ENCODE data around the gene TCF19.

Gene TCF19

GRCh38 chr6:31128093-31128676 is 30.2 kb upstream of the TCF19 start:
- DNase-seq (ENCODE audit: low read depth) = peak; percentile 40

- DNase-seq (ENCODE audit: low read depth) = no peak
Observed at GRCh38 chr6:31129130-31129529, 29.3 kb upstream of the TCF19 start.

GRCh38 chr6:31130751-31131150 is 27.6 kb upstream of the TCF19 start:
- no peak for DNase-seq (ENCODE audit: low read depth)

GRCh38 chr6:31131595-31131994 is 26.8 kb upstream of the TCF19 start:
- no peak for DNase-seq (ENCODE audit: low read depth)

GRCh38 chr6:31132806-31133205 is 25.6 kb upstream of the TCF19 start:
- no peak for DNase-seq (ENCODE audit: low read depth)

- DNase-seq (ENCODE audit: low read depth) = no peak
Observed at GRCh38 chr6:31135710-31136109, 22.7 kb upstream of the TCF19 start.

- DNase-seq (ENCODE audit: low read depth) = no peak
Observed at GRCh38 chr6:31138982-31139381, 19.4 kb upstream of the TCF19 start, which contains the start of gene PSORS1C2. Gene PSORS1C2 (minus strand): TSS chr6:31139066. CDS start chr6:31139026, 40 bp downstream.

DNA sequence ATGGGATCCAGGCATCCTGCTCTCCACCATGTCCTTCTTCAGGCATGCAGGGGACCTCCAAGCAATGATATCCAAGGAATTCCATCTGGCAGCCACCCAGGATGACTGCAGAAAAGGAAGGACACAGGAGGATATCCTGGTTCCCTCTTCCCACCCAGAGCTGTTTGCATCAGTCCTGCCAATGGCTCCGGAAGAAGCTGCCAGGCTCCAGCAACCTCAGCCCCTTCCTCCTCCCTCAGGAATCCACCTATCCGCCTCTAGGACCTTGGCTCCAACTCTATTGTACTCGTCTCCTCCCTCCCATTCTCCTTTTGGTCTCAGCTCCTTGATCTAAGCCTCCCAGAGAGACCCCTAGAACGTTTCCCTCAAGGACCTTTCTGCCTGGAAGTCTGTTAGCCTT is 18.8 kb upstream of the TCF19 start:
- no peak for DNase-seq (ENCODE audit: low read depth)

GRCh38 chr6:31140643-31141042 is 17.7 kb upstream of the TCF19 start:
- DNase-seq (ENCODE audit: low read depth) = no peak

GRCh38 chr6:31142361-31142761 is 16.0 kb upstream of the TCF19 start:
- no peak for DNase-seq (ENCODE audit: low read depth)

DNA sequence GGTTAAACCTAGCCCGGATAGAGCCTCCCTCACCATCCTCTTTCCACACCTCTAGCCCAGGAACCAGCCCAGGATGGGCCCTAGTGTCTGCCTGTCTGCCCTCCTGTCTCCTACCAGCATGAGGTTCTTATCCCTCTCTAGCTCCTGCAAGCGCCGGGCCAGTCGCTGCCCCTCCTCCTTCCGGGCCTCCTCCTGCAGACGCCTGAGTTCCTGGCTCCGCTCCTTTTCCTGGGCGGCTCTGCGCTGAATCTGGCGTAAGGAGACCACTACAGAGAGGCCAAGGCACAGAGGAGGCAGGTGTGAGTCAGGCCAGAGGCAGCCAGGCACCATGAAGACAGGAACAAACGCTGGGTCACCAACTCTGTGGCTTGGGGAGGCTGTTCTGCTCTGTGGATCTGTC is 15.2 kb upstream of the TCF19 start:
- no peak for DNase-seq (ENCODE audit: low read depth)

DNA sequence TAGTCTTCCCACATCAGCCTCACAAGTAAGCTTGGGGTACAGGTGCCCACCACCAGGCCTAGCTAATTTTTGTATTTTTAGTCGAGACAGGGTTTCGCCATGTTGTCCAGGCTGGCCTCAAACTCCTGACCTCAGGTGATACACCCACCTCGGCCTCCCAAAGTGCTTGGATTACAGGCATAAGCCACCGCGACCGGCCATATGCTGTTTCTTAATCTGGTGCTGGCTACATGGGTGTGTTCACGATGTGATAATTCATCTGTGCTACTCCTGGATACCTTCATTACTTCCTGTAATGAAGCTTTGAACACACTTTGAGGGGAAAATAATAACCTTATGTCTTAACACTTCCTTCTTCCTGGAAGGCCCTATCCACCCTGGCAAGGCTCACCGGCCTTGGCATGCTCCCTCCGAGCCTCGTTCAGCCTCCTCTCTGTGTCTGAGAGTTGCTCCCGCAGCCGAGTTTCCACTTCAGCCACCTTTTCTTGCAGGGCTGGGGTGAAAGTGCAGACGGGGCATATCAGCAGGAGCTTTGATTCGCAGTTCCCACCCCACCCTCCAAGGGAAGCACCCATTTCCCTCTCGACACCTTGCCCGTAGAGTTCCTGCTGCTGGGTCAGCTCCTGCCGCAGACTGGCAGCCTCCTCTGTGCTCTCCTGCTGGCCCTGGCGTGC is 14.0 kb upstream of the TCF19 start:
- DNase-seq (ENCODE audit: low read depth) = no peak

- no peak for DNase-seq (ENCODE audit: low read depth)
Observed at GRCh38 chr6:31144970-31145340, 13.4 kb upstream of the TCF19 start.

- no peak for DNase-seq (ENCODE audit: low read depth)
Observed at GRCh38 chr6:31145386-31145785, 13.0 kb upstream of the TCF19 start.

DNA sequence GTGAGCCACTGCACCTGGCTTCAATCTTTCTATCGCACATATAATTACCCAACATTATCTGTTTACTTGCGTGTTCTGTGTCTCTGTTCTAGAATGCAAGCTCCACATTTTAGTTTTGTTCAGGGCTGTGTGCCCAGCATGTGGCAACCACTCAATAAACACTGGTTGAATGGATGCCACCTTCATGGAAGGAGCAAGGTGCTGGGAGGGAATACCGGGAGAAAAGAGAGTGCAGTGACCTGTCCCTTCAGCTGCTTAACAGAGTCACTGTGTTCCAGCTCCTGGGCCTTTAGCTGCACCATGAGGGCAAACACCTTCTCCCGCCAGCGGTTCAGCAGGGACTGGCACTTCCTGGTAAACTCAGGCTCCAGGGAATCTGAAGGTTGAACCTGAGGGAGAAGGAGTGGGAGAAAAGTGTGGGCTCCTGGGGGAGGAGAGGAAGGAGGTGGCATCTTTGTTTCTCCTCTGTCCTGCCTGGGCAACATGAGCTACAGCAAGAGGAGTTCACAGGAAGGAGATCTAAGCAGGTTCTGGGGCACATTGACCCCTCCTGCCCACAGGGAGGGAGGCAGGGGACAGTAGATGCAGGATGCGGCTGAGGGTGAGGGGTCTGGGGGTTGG is 8.5 kb upstream of the TCF19 start:
- DNase-seq (ENCODE audit: low read depth) = no peak

DNA sequence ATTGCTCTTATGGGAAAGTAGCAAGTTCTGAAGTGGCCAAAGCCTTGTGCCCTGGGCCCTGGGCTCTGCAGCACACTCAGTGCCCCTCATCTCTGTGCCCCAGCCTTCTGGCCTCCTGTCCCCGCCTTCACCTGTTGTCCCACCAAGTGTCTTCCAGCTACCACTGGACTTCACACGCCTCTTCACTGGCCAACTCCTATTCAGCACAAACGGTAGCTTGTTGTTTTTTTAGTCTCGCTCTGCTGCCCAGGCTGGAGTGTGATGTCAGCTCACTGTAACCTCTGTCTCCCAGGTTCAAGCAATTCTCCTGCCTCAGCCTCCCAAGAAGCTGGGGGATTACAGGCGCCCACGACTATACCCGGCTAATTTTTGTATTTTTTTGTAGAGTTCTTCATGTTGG is 5.6 kb upstream of the TCF19 start:
- no peak for DNase-seq (ENCODE audit: low read depth)

DNA sequence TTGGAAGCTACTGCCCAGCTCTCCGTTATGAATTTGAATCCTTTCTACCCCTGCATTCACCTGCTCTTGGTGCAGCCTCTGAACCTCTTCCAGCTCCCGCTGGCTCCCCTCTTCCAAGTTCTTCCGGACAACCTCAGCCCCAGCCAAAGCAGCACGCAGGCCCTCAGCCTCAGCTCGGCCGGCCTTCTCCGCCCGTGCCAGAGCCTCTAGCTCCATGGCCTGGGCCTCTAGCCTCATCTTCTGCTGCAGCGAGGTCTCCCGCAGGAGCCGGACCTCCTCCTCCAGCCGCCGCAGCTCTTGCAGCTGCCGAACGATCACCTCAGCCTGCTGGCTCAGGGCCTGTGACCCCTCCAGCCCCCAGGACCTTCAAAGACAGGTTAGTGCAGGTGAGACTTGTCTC is 4.0 kb upstream of the TCF19 start:
- no peak for DNase-seq (ENCODE audit: low read depth)

- no peak for DNase-seq (ENCODE audit: low read depth)
Observed at GRCh38 chr6:31156641-31157040, 1.7 kb upstream of the TCF19 start.

- DNase-seq (ENCODE audit: low read depth) = no peak
Observed at GRCh38 chr6:31157513-31158139, 763 bp upstream of the TCF19 start, which contains the start of gene CCHCR1. Gene CCHCR1 (minus strand): TSS chr6:31157802. CDS start chr6:31157600, 202 bp downstream.

- DNase-seq (ENCODE audit: low read depth) = no peak
Observed at GRCh38 chr6:31158863-31159855, 770 bp downstream of the TCF19 start.

- DNase-seq (ENCODE audit: low read depth) = no peak
Observed at GRCh38 chr6:31161216-31162126, 3.1 kb downstream of the TCF19 start.

Data from stimulated activated CD8-positive, alpha-beta memory T cell treated with anti-CD3 and anti-CD28 coated beads, Interleukin-15, amount 100 ng/mL, for 24 hours (primary cell).